ENCODE measurements around the gene S1PR1. TPM values are rescaled to one million over a fixed set of nuclear protein-coding genes. Genes with fewer than 3 reads are reported as not detected.

The S1PR1 gene
- total RNA-seq, 1 donor from 2014 or later = 18.3 TPM

DNA sequence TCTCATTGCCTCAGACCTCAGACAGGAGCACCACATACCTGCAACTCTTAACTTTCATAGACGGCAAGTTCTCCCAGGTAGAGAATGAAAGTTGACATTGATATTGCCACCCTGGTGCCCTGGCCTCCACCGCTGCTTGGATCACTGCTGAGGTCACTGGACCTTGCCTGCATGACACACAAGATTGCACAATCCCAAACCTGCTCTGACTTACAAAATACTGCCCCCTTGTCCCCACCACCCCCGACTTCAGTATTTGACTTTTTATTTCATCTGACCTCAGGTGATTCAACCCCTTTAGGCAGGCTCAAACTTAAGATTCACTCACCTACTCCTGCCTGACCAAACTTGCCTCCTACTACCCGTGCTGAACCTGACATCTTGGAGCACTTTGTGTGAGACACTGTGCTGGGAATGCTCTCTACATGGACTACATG is 43.1 kb upstream of the S1PR1 start:
- Mint-ChIP-seq H3K4me3 (no peak overlapping the region), H3K27ac (no peak overlapping the region), H3K9me3 (no peaks in the 10 kb centered on the region), H3K36me3 (no peaks in the 10 kb centered on the region), H3K27me3 (peaks cover 6% of the 10 kb centered on the region), H3K4me1 (ENCODE audit: unreplicated experiment) (no peaks in the 10 kb centered on the region)
- TF ChIP-seq, protein P1, sequence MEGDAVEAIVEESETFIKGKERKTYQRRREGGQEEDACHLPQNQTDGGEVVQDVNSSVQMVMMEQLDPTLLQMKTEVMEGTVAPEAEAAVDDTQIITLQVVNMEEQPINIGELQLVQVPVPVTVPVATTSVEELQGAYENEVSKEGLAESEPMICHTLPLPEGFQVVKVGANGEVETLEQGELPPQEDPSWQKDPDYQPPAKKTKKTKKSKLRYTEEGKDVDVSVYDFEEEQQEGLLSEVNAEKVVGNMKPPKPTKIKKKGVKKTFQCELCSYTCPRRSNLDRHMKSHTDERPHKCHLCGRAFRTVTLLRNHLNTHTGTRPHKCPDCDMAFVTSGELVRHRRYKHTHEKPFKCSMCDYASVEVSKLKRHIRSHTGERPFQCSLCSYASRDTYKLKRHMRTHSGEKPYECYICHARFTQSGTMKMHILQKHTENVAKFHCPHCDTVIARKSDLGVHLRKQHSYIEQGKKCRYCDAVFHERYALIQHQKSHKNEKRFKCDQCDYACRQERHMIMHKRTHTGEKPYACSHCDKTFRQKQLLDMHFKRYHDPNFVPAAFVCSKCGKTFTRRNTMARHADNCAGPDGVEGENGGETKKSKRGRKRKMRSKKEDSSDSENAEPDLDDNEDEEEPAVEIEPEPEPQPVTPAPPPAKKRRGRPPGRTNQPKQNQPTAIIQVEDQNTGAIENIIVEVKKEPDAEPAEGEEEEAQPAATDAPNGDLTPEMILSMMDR (conservative IDR thresholded peaks at IDR 0.05) = no peak
- no peak for DNase-seq (ENCODE audit: extremely low spot score, unreplicated experiment)

DNA sequence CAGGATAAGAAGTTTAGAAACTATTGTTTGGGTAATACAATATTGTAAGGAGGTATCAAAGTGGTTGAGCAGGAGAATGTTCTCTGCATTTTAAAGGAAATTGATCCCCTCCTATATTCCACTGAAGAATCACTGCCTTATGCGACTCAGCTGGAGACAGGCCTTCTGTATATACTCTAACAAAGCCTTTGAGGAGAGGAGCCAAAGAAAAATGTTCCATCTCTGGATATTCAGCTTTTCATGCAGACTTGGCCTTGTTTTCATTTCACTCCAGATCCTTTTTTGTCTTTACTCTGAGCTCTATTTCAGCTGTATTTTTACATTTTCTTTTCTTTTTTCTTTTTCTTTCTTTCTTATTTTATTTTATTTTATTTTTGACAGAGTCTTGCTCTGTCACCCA is 42.1 kb upstream of the S1PR1 start:
- Mint-ChIP-seq H3K27ac (no peak overlapping the region), H3K36me3 (no peaks in the 10 kb centered on the region), H3K4me3 (no peak overlapping the region), H3K27me3 (peaks cover 6% of the 10 kb centered on the region), H3K9me3 (no peaks in the 10 kb centered on the region), H3K4me1 (ENCODE audit: unreplicated experiment) (no peaks in the 10 kb centered on the region)
- no peak for DNase-seq (ENCODE audit: extremely low spot score, unreplicated experiment)
- TF ChIP-seq, protein P1 (conservative IDR thresholded peaks at IDR 0.05) = no peak

DNA sequence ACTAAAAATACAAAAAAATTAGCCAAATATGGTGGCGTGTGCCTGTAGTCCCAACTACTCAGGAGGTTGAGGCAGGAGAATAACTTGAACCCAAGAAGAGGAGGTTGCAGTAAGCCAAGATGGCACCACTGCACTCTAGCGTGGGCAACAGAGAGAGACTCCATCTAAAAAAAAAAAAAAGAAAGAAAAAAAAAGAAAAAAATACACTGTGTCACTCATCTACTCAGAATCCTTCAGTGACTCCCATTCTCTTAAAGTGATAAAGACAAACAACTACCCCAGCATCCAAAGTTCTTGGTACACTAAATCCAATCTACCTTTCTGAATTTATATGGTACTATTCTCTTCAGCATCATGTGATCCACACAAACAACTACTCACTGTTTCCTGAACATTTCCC is 40.2 kb upstream of the S1PR1 start:
- Mint-ChIP-seq H3K27me3 (peaks cover 1% of the 10 kb centered on the region), H3K36me3 (no peaks in the 10 kb centered on the region), H3K9me3 (no peaks in the 10 kb centered on the region), H3K27ac (no peak overlapping the region), H3K4me1 (ENCODE audit: unreplicated experiment) (no peaks in the 10 kb centered on the region), H3K4me3 (no peak overlapping the region)
- TF ChIP-seq, protein P1 (conservative IDR thresholded peaks at IDR 0.05) = no peak
- DNase-seq (ENCODE audit: extremely low spot score, unreplicated experiment) = no peak

DNA sequence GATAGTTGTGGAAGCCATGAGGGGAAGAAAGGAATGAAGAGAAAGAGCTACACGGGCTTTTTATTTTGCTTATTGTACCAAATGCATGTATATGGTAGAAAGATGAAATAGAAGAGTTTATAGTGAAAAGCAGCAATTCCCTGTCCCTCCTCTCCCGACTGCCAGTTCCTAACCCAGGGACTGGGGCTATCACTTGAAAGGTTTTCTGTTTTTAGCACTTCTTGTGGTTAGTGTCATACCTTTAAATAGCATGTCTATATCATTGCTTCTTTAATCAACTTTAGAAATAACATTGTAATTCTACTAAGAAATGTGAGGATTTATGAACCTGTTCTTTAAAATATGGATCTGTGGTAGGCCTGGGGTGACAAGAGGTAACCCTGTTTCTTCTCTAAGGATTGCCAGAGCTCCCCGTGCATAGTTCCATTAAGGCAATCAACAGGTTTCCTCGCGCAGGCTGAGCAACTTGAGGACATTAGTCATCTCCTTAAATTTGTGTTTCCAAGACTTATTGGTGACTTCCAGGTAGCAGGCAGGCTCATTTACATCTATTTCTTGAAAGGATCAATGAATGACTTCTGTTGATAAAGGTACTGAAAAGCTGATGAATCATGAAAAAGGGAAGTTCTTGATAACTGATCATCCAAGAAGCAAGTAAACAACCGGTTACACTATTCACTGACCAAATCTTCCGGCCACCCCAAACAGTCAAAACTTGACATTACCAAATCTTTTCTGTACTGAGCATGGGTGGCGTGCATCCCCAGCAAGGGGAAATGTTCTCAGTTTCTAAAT is 37.8 kb upstream of the S1PR1 start:
- DNase-seq (ENCODE audit: extremely low spot score, unreplicated experiment) = no peak
- H3K27ac Mint-ChIP-seq = no peak overlapping the region
- no peaks in the 10 kb centered on the region for H3K36me3 Mint-ChIP-seq
- no peaks in the 10 kb centered on the region for H3K27me3 Mint-ChIP-seq
- no peaks in the 10 kb centered on the region for H3K9me3 Mint-ChIP-seq
- TF ChIP-seq, protein P1 (conservative IDR thresholded peaks at IDR 0.05) = no peak
- H3K4me1 Mint-ChIP-seq (ENCODE audit: unreplicated experiment) = peaks cover 3% of the 10 kb centered on the region
- no peak overlapping the region for H3K4me3 Mint-ChIP-seq

DNA sequence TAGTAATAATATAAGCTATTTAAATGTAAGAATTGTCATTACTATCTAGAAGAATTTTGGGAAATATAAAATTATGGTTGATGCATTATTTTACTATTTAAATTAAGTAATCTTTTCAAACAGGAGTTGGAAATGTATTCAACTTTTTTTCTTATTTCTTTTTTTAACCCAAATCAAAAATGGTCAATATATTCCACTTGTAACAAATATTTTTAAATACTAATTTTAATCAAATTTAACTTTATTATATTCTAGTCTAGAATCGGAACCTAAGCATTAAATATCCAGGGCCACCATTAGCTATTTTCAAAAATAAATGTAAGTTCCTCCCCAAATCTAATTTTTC is 37.2 kb upstream of the S1PR1 start:
- Mint-ChIP-seq H3K9me3 (no peaks in the 10 kb centered on the region), H3K4me3 (no peak overlapping the region), H3K27me3 (no peaks in the 10 kb centered on the region), H3K4me1 (ENCODE audit: unreplicated experiment) (peaks cover 9% of the 10 kb centered on the region), H3K27ac (no peak overlapping the region), H3K36me3 (no peaks in the 10 kb centered on the region)
- TF ChIP-seq, protein P1 (conservative IDR thresholded peaks at IDR 0.05) = no peak
- DNase-seq (ENCODE audit: extremely low spot score, unreplicated experiment) = no peak

Data from type B pancreatic cell (in vitro differentiated cells).